Measurements from ENCODE around the gene SYNPO2.
"Not testable (repeated sequence)": the region's sequence is repeated elsewhere in the genome, so short reads cannot be mapped to it uniquely, and the experiment has no call there.

SYNPO2 gene

DNA sequence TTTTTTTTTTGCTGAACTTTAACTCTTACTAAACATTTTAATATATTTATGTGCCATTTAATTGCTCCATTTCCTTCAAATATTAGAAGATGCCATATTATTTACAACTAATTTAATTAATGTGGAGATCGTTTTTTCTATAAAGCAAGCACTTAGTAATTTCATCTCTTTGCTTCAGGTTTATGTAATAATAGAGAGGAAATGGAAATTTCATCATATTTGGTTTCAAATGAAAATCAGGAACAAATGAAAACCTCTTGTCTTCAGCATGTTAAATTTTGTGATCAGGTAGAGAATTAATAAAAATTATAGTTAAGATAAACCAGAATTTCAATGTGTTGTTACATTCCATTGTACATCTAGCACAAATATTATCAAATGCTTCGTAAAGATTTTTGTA is 120.1 kb downstream of the SYNPO2 start:
- no peak for DNase-seq

DNA sequence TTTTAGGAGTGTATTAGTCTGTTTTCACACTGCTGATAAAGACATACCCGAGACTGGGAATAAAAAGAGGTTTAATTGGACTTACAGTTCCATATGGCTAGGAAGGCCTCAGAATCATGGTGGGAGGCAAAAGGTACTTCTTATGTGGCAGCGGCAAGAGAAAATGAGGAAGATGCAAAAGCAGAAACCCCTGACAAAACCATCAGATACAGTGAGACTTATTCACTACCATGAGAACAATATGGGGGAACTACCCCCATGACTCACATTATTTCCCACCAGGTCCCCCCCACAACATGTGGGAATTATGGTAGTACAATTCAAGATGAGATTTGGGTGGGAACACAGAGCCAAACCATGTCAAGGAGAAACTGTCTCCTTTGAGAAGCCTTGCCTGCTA is 121.6 kb downstream of the SYNPO2 start:
- DNase-seq = not testable (repeated sequence)

- DNase-seq = no peak
Observed at GRCh38 chr4:119010909-119011606, 122.4 kb downstream of the SYNPO2 start.

DNA sequence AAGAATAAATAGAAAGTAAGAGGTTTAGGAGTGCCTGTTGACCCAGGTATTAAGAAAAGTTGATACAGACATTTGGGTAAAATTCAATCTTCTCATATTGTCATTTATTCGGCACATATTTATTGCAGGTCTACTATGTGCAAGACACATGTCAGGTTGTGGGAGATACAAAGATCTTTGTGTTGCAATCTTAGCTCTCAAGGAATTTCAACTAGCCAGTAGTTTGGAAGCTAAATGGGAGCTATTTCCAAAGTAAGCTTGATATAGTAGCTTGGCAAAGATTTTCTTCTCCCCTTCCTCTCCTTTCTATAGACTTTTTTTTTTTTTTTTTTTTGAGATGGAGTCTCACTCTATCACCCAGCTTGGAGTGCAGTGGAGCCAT is 122.9 kb downstream of the SYNPO2 start:
- no peak for DNase-seq

GRCh38 chr4:119014658-119015057 is 126.0 kb downstream of the SYNPO2 start:
- no peak for DNase-seq

- no peak for DNase-seq
Observed at GRCh38 chr4:119016636-119017035, 128.0 kb downstream of the SYNPO2 start.

- DNase-seq = no peak
Observed at GRCh38 chr4:119017636-119018035, 129.0 kb downstream of the SYNPO2 start.

- no peak for DNase-seq
Observed at GRCh38 chr4:119020158-119020557, 131.5 kb downstream of the SYNPO2 start.

DNA sequence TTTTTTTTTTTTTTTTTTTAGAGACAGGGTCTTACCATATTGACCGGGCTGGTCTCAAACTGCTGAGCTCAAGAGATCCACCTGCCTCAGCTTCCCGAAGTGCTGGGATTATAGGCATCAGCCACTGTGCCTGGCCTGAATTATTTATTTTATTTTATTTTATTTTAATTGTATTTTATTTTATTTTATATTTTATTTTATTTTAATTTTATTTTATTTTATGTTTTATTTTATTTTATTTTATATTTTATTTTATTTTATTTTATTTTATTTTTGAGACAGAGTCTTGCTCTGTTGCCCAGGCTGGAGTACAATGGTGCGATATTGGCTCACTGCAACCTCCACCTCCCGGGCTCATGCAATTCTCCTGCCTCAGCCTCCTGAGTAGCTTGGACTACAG is 133.9 kb downstream of the SYNPO2 start:
- not testable (repeated sequence) for DNase-seq

DNA sequence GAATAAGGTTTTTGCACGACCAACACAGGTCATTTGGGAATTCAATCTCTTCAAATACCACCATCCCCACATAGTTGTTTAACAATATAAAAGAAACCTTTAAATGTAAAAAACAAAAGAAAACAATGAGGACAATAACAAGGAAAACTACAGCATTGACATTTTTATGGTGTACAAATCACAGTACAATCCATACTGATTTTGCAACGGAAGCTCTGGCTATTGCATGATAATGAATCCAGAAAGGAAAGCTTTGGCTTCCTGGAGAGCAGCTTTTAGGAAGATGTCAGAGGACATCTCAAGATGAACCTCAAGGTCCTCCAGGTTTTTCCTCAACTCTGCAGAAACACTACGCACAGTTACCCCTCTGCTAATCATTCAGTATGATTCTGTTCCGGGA is 135.4 kb downstream of the SYNPO2 start:
- DNase-seq = no peak

DNA sequence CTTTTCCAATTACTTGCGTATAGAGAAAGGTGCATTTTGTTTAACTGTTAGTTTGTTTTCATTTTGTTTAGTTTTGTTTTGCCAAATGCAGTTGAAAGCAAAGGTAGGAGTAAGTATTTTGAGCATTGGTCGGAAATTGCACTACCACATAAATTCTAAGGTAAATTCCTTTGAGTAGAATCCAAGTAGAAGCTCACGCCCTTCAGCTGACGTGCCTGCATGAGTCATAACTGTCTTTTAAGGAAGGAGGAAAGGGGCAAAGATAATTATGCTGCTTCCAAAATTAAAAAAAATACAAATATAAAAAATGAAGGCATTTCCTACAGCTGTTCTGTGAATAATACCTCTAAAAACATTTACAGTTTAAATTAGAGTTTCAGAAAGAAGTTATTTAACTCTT is 136.8 kb downstream of the SYNPO2 start:
- DNase-seq = no peak

GRCh38 chr4:119025916-119026661 is 137.4 kb downstream of the SYNPO2 start:
- no peak for DNase-seq

GRCh38 chr4:119026662-119027444 is 138.2 kb downstream of the SYNPO2 start:
- DNase-seq = no peak

GRCh38 chr4:119027811-119028210 is 139.2 kb downstream of the SYNPO2 start:
- DNase-seq = no peak

GRCh38 chr4:119028296-119028695 is 139.6 kb downstream of the SYNPO2 start:
- DNase-seq = no peak

DNA sequence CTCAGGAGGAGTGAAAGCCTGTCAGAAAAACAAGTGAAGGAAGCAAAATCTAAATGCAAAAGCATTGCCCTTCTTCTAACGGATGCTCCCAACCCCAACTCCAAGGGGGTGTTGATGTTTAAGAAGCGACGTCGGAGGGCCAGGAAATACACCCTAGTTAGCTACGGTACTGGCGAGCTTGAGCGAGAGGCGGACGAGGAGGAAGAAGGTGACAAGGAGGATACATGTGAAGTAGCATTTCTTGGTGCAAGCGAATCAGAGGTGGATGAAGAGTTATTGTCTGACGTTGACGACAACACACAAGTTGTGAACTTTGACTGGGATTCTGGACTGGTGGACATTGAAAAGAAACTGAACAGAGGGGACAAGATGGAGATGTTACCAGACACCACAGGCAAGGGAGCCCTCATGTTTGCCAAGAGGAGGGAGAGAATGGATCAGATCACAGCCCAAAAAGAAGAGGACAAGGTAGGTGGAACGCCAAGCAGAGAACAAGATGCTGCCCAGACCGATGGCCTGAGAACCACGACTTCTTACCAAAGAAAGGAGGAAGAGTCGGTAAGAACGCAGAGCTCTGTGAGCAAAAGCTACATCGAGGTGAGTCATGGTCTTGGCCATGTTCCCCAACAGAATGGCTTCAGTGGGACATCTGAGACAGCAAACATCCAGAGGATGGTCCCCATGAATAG is 141.3 kb downstream of the SYNPO2 start:
- DNase-seq = no peak

DNA sequence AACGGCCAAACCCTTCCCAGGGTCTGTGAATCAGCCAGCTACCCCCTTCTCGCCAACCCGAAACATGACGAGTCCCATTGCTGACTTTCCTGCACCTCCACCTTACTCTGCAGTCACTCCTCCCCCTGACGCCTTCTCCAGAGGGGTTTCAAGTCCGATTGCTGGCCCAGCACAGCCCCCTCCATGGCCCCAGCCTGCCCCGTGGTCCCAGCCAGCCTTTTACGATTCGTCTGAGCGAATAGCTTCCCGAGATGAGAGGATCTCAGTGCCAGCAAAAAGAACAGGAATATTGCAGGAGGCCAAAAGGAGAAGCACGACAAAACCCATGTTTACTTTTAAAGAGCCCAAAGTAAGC is 141.9 kb downstream of the SYNPO2 start:
- DNase-seq = no peak

DNA sequence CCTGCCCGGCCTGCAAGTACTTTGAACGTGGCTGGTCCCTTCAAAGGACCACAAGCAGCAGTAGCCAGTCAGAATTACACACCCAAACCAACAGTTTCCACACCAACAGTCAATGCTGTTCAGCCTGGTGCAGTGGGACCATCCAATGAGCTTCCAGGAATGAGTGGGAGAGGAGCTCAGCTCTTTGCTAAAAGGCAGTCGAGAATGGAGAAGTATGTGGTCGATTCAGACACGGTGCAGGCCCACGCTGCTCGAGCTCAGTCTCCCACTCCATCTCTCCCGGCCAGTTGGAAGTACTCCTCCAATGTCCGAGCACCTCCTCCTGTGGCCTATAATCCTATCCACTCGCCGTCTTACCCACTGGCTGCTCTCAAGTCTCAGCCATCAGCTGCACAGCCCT is 142.6 kb downstream of the SYNPO2 start:
- no peak for DNase-seq

DNA sequence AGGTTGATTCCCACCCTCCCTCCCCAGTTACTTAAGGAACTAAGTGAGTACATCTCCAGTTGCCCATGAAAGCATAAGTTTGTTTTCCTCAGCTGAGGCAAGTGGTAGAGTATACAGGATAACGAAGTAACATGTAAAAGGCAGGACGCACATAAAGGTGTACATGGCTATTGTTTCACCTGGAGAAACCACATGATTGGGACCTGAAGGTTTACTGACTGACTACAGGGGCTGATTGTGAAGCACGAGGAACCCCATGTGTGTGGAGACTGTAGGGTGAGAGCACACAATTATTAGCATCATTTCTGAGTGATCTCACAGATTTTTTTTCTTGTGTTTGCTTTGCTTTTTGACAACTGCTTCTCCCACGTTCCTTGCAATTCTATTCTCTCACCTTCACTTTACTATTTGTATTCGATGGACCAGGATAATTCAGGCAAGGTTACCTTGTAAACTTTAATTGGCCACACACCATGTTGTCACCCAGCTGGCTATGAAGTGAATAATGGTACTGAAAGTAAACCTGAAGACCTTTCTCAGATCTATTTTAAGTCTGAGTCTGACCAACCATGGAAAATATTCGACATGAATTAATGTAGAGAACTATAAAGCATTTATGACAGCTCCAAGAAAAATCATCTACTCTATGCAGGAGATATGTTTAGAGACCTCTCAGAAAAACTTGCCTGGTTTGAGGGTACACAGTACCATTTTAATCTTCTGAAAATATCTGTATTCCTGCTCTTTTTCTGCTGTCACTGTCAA is 144.4 kb downstream of the SYNPO2 start:
- DNase-seq = no peak

DNA sequence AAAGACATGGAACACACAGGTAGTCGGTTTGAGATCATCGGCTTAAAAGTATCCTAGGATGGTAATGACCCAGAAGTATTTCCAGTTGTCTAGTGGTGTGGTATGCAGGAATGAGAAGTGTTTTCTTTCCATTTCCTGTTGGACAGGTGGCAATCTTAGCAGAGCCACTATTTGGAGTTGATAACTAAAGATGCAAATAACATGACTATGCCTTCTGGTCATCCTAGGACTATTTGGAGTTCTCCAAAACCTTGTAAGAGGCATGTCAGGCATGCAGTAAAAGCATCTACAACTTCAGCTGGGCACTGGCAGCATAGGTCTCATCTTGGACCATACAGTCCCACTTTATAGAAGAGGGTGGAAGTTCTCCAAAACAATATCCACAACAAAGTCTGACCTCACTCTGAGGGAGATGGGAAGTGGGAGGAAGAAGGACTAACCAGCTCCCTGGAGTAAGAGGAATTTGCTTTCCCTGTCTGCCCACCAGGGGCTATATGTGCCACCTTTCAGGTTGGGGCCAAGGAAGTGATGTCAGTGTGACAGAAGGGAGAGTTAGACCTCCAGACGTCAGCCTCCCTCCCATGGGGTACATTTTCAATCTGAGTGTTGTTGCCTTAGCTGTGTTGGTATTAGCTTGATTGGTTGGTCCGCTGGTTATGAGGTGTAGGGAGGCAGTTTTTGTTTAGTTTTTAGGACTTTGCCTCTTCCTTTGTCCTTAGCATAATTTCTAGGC is 145.8 kb downstream of the SYNPO2 start:
- DNase-seq = no peak

- no peak for DNase-seq
Observed at GRCh38 chr4:119035951-119036737, 147.5 kb downstream of the SYNPO2 start.

Measured in activated CD4-positive, CD25-positive, alpha-beta regulatory T cell treated with anti-CD3 and anti-CD28 coated beads, Interleukin-2, amount 50 U/mL, for 72 hours (primary cell).